HUDEP-2 (cell line): ENCODE measurements around the gene EIPR1.
"Not testable (repeated sequence)": the region's sequence is repeated elsewhere in the genome, so short reads cannot be mapped to it uniquely, and the experiment has no call there.

Source experiments
- DNase-seq, 76 experiments: peaks; one replicate each; lab custom pipeline; 2025; ENCODE audit not compliant: unreplicated experiment in 76 of 76; lab: John Stamatoyannopoulos, UW

Gene EIPR1

GRCh38 chr2:3291113-3291512 is 86.5 kb downstream of the EIPR1 start:
- no peak for DNase-seq

DNA sequence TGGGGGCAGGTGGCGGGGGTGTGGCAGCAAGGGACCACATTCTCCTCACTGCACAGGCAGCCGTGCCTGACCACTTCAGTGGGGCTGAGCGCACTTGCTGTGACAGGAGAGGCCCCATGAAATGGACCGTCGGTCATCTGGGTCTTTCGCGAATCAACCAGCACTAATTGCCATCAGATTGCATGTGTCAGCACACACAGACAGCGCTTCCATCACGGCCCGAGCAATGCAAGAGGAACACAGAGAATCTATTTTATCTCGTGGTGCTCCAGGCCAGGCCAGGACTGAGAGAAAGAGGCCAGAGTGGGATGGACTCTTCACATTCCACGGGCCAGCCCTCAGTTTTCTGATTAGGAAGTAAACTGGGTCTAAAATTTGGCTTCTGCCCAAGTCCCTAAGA is 87.0 kb downstream of the EIPR1 start:
- DNase-seq = no peak

DNA sequence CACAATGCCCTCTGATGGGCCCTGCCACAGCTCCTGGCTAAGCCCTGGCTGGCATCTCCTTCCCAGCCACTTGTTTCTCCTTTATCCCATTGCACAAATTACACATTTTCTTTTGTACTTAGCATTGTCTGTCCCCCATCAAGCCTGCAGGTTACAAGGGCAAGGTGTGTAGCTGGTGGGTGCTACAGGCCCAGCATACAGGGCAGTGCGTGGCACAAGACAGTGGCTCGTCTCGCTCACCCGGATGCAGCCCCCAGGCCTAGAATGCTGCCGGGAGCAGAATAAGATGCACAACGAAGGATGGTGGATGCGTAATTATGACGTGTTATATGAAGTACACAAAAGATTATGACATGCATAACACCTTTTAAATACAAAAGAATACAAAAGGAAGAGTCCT is 87.6 kb downstream of the EIPR1 start:
- DNase-seq = no peak

- DNase-seq = no peak
These were observed 88.1 kb downstream of the EIPR1 start for GRCh38 chr2:3289526-3289925.

DNA sequence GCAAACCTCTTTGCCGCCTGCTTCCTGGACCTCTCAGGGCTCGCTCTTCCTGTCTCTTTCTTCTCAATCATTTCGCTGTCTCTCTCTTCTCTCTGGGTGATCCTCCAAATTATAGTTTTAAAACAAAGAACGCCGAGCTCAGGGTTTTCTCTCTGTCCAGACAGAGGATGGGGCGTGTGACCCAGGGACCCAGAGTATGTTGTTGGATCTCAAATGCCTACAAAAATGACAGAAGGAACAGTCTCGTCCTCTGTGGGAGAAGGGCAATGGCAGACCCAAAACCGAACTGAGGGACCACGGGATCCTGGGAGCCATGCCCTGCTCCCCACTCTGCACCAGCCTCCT is 88.5 kb downstream of the EIPR1 start:
- no peak for DNase-seq

DNA sequence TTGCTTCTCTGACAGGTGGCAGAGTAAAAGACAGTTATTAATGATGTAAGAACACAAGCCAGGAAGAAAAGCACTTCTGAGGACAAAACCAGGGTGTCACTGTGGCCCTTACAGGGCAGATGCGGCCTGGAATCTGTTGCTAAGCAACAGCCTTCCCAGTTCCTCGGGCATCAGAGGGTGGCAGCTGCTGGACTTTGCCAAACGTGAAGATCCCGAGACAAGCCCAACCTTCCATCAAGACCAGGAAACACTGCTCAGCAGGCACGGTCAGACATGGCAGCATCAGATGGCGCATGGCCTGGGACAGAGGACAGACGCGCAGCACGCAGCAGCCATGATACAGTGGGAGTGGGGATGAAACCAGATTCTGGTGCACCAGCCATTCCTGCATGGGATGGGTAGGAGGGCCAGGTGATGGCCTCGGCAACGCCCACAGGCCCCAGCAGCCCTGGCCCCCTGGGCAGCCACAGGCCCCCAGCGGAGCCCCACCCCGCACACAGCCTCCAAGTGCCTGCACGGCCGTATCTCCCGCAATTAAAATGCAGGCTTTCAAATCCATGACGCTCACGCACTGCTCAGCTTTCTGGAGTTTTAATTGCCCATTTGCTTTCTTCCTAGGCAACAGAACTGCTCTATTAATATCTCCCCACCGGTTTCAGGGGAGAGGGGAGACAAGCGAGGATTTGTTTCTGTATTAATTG is 89.0 kb downstream of the EIPR1 start:
- DNase-seq = no peak

DNA sequence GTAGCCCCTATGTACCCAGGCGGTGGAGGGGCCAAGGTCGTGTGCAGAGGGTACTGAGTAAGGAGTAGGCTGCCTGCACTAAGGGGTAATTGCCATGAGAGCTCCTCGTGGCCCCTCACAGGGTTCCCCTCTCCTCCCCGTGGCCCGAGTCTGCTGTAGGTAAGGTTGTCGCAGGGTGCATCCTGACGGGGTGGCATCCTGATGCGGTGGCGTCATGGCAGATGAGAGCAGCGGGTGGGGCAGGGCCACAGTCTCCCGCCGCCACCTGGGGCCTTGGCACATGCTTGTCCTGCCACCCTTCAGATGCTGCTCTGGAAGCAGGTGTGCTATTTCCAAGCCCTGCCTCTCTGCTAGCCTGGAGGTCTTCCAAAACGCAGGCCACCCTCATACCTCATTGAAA is 89.7 kb downstream of the EIPR1 start:
- no peak for DNase-seq

GRCh38 chr2:3286646-3287036 is 91.0 kb downstream of the EIPR1 start:
- DNase-seq = not testable (repeated sequence)

DNA sequence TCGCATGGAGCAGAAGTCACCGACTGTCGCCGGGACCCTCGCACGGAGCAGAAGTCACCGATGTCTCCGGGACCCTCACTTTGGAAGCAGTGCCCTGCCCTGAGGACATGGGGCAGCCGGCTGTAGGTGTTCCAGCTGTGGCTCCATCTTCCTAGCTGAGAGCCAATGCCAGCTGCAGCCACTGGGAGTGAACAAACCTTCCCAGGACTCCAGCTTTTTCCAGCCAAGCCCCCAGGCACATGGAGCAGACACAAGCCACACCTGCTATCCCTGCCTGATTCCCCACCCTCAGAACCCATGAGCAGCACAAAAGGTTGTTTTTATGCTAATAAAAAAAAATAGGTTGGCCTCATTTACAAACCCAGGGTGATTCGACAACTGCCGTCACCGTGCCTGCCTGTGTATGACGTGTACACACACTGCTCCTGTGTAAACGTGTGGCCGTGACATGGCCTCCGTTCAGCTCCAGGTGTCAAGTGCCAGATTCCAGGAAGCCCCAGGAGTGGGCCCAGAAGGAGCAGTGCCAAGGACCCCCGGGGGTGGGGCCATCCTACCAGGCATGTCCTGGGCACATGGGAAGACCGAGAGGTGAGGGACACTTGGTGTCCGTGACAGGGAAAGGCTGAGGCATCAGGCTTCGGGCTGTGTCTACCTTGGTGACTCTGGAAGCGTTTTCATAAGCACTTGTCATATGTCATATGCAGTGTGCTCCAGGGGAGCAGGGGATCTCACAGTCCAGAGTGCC is 91.5 kb downstream of the EIPR1 start:
- no peak for DNase-seq

GRCh38 chr2:3284657-3285630 is 92.7 kb downstream of the EIPR1 start:
- no peak for DNase-seq

- DNase-seq = not testable (repeated sequence)
These were observed 93.6 kb downstream of the EIPR1 start for GRCh38 chr2:3283876-3284656.

- no peak for DNase-seq
These were observed 94.4 kb downstream of the EIPR1 start for GRCh38 chr2:3283206-3283605.

- DNase-seq = no peak
These were observed 95.3 kb downstream of the EIPR1 start for GRCh38 chr2:3282056-3282998.

GRCh38 chr2:3280683-3281520 is 96.7 kb downstream of the EIPR1 start:
- no peak for DNase-seq

DNA sequence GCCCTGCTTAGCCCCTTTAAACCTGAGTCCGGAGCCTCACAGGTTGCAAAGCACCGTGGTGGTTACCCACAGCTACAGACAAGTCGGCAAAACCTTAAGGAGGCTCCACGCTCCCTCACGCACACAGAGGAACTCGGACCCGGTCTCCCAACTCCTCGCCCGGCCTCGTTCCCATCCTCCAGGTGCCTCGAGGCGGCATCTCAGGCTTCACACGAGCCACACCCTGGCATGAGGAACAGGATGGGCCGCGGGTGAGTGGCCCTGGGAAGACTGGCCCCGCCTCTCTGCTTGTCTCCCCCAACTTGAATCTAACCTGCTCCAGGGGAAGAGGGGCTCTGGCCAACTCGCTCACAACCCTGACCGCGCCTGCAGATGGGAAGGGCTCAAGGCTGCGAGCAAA is 97.4 kb downstream of the EIPR1 start:
- no peak for DNase-seq

- DNase-seq = no peak
These were observed 98.2 kb downstream of the EIPR1 start for GRCh38 chr2:3279236-3279960.

- DNase-seq = no peak
These were observed 98.9 kb downstream of the EIPR1 start for GRCh38 chr2:3278521-3279218.
